Measurements from ENCODE around the gene HACL1.

Gene HACL1

GRCh38 chr3:15572138-15572537, 29.2 kb downstream of the HACL1 start:
- no peaks in the 10 kb centered on the region for H3K27me3 ChIP-seq (ENCODE audit: control insufficient read depth, insufficient read depth, low read length)
- H3K4me2 ChIP-seq (ENCODE audit: low read length): no peak overlapping the region
- H3K36me3 ChIP-seq (ENCODE audit: insufficient read depth, low read length): peaks cover 30% of the 10 kb centered on the region
- no peak overlapping the region for H3K9ac ChIP-seq (ENCODE audit: low read depth, low read length)
- no peaks in the 10 kb centered on the region for H3K9me3 ChIP-seq (replicated peaks; ENCODE audit: low read length)
- no peak overlapping the region for H3K4me3 ChIP-seq (ENCODE audit: low read length)
- no peaks in the 10 kb centered on the region for H3K4me1 ChIP-seq (ENCODE audit: control insufficient read depth, insufficient read depth, low read length)

DNA sequence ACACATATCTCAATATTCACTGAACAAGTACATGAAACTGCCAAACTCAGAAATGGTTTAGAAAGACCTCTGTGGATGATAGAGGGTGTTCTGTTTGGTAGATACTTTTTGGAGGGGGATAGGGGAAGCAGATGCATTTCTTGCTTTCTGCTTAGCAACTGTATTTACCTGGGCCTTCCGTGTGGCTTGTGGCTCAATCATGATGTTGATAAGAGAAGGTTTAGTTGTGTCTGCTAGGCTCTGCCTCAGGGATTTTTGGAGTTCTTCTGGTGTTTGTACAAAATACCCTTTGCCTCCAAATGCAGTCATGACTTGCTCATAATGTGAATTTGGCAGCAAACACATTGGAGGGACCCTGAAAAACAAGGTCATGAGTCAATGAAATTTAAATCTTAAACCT, 38.2 kb downstream of the HACL1 start:
- H3K4me2 ChIP-seq (ENCODE audit: low read length): no peak overlapping the region
- no peaks in the 10 kb centered on the region for H3K27me3 ChIP-seq (ENCODE audit: control insufficient read depth, insufficient read depth, low read length)
- no peaks in the 10 kb centered on the region for H3K4me1 ChIP-seq (ENCODE audit: control insufficient read depth, insufficient read depth, low read length)
- no peaks in the 10 kb centered on the region for H3K9me3 ChIP-seq (replicated peaks; ENCODE audit: low read length)
- no peak overlapping the region for H3K9ac ChIP-seq (ENCODE audit: low read depth, low read length)
- no peak overlapping the region for H3K4me3 ChIP-seq (ENCODE audit: low read length)
- peaks cover 36% of the 10 kb centered on the region for H3K36me3 ChIP-seq (ENCODE audit: insufficient read depth, low read length)

- H3K4me2 ChIP-seq (ENCODE audit: low read length): no peak overlapping the region
- H3K9me3 ChIP-seq (replicated peaks; ENCODE audit: low read length): no peaks in the 10 kb centered on the region
- peaks cover 29% of the 10 kb centered on the region for H3K36me3 ChIP-seq (ENCODE audit: insufficient read depth, low read length)
- no peak overlapping the region for H3K9ac ChIP-seq (ENCODE audit: low read depth, low read length)
- peaks cover 3% of the 10 kb centered on the region for H3K4me1 ChIP-seq (ENCODE audit: control insufficient read depth, insufficient read depth, low read length)
- H3K4me3 ChIP-seq (ENCODE audit: low read length): no peak overlapping the region
- H3K27me3 ChIP-seq (ENCODE audit: control insufficient read depth, insufficient read depth, low read length): no peaks in the 10 kb centered on the region
These were observed 38.8 kb downstream of the HACL1 start for GRCh38 chr3:15562560-15562959.

DNA sequence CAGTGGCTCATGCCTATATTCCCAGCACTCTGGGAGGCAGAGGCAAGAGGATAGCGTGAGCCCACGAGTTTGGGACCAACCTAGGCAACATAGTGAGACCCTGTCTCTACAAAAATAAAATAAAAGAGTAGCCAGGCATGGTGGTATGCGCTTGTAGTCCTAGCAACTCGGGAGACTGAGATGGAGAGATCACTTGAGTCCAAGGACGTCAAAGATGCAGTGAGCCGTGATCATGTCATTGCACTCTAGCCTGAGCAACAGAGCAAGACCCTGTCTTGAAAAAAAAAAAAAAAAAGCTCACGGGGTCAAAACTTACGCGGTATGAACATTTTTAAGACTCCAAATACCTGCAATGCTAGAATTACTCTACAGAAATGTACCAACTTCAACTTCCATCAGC, 42.8 kb downstream of the HACL1 start:
- H3K9ac ChIP-seq (ENCODE audit: low read depth, low read length): no peak overlapping the region
- H3K9me3 ChIP-seq (replicated peaks; ENCODE audit: low read length): no peaks in the 10 kb centered on the region
- peaks cover 3% of the 10 kb centered on the region for H3K4me1 ChIP-seq (ENCODE audit: control insufficient read depth, insufficient read depth, low read length)
- no peaks in the 10 kb centered on the region for H3K27me3 ChIP-seq (ENCODE audit: control insufficient read depth, insufficient read depth, low read length)
- H3K4me3 ChIP-seq (ENCODE audit: low read length): no peak overlapping the region
- peaks cover 20% of the 10 kb centered on the region for H3K36me3 ChIP-seq (ENCODE audit: insufficient read depth, low read length)
- H3K4me2 ChIP-seq (ENCODE audit: low read length): no peak overlapping the region

DNA sequence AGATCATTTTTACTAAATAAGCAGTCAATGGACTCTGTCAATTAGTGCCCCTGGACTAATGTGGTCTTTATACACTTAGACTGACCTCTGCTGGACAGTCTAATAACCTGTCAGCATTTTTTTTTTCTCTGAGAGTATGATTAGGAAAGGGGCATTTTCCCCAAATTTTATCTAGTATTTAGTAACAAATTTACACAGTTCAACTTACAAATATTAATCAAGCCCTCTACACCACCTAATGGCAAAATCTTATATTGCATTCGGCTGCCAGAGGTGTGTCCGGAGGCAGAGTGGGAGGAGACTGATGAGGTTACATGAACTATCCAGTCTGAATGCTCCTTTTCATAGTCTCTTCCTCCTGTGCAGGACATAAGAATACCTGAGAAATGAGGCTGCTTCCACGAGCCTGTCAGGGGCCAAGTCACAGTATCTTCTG, 43.8 kb downstream of the HACL1 start:
- Histone ChIP-seq H3K27me3 (ENCODE audit: control insufficient read depth, insufficient read depth, low read length) (no peaks in the 10 kb centered on the region), H3K4me3 (ENCODE audit: low read length) (no peak overlapping the region), H3K9ac (ENCODE audit: low read depth, low read length) (no peak overlapping the region), H3K4me2 (ENCODE audit: low read length) (no peak overlapping the region), H3K36me3 (ENCODE audit: insufficient read depth, low read length) (peaks cover 13% of the 10 kb centered on the region), H3K4me1 (ENCODE audit: control insufficient read depth, insufficient read depth, low read length) (peaks cover 3% of the 10 kb centered on the region), H3K9me3 (replicated peaks; ENCODE audit: low read length) (no peaks in the 10 kb centered on the region)

GRCh38 chr3:15556512-15556911, 44.9 kb downstream of the HACL1 start:
- H3K9ac ChIP-seq (ENCODE audit: low read depth, low read length): no peak overlapping the region
- H3K27me3 ChIP-seq (ENCODE audit: control insufficient read depth, insufficient read depth, low read length): no peaks in the 10 kb centered on the region
- no peaks in the 10 kb centered on the region for H3K9me3 ChIP-seq (replicated peaks; ENCODE audit: low read length)
- no peak overlapping the region for H3K4me2 ChIP-seq (ENCODE audit: low read length)
- H3K4me3 ChIP-seq (ENCODE audit: low read length): no peak overlapping the region
- peaks cover 3% of the 10 kb centered on the region for H3K4me1 ChIP-seq (ENCODE audit: control insufficient read depth, insufficient read depth, low read length)
- peaks cover 11% of the 10 kb centered on the region for H3K36me3 ChIP-seq (ENCODE audit: insufficient read depth, low read length)

DNA sequence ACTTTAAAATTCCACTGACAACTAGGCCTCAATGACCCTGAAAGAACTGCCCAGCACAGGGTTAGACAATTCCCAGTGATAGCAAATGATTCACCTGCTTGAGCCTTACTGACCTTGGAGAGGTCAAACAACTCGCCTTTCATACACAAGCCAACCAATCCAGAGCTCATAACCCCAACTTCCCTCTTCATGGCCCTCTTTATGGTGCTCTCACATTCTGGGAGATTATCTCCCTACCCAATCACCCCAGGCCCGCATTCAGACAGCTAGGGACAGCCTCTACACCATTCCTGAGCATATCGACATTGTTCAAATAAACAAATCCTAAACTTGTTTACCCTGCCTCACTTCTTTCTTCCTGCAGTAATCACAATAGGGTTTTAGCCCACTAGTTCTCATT, 47.6 kb downstream of the HACL1 start:
- Histone ChIP-seq H3K4me1 (ENCODE audit: control insufficient read depth, insufficient read depth, low read length) (peaks cover 3% of the 10 kb centered on the region), H3K4me3 (ENCODE audit: low read length) (no peak overlapping the region), H3K9ac (ENCODE audit: low read depth, low read length) (no peak overlapping the region), H3K9me3 (replicated peaks; ENCODE audit: low read length) (no peaks in the 10 kb centered on the region), H3K4me2 (ENCODE audit: low read length) (no peak overlapping the region), H3K27me3 (ENCODE audit: control insufficient read depth, insufficient read depth, low read length) (no peaks in the 10 kb centered on the region), H3K36me3 (ENCODE audit: insufficient read depth, low read length) (peaks cover 4% of the 10 kb centered on the region)

- H3K27me3 ChIP-seq (ENCODE audit: control insufficient read depth, insufficient read depth, low read length): no peaks in the 10 kb centered on the region
- H3K36me3 ChIP-seq (ENCODE audit: insufficient read depth, low read length): peaks cover 4% of the 10 kb centered on the region
- no peak overlapping the region for H3K4me2 ChIP-seq (ENCODE audit: low read length)
- no peaks in the 10 kb centered on the region for H3K9me3 ChIP-seq (replicated peaks; ENCODE audit: low read length)
- no peak overlapping the region for H3K4me3 ChIP-seq (ENCODE audit: low read length)
- no peaks in the 10 kb centered on the region for H3K4me1 ChIP-seq (ENCODE audit: control insufficient read depth, insufficient read depth, low read length)
- no peak overlapping the region for H3K9ac ChIP-seq (ENCODE audit: low read depth, low read length)
These were observed 49.5 kb downstream of the HACL1 start for GRCh38 chr3:15551902-15552301.

DNA sequence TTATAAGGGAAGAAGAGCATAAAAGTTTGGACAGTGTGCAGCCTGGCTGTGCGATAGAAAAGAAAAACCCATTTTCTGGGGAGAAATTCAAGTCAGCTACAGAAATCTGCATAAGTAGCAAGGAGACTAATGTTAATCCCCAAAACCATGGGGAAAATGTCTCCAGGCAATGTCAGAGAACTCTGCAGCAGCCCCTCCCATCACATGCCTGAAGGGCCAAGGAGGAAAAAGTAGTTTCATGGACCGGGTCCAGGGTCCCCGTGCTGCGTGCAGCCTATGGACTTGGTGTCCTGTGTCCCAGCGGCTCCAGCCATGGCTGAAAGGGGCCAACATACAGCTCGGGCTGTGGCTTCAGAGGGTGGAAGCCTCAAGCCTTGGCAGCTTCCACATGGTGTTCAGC, 51.5 kb downstream of the HACL1 start:
- Histone ChIP-seq H3K27me3 (ENCODE audit: control insufficient read depth, insufficient read depth, low read length) (no peaks in the 10 kb centered on the region), H3K4me1 (ENCODE audit: control insufficient read depth, insufficient read depth, low read length) (no peaks in the 10 kb centered on the region), H3K4me2 (ENCODE audit: low read length) (no peak overlapping the region), H3K9ac (ENCODE audit: low read depth, low read length) (no peak overlapping the region), H3K36me3 (ENCODE audit: insufficient read depth, low read length) (peaks cover 4% of the 10 kb centered on the region), H3K4me3 (ENCODE audit: low read length) (no peak overlapping the region), H3K9me3 (replicated peaks; ENCODE audit: low read length) (no peaks in the 10 kb centered on the region)

- Histone ChIP-seq H3K27me3 (ENCODE audit: control insufficient read depth, insufficient read depth, low read length) (no peaks in the 10 kb centered on the region), H3K4me1 (ENCODE audit: control insufficient read depth, insufficient read depth, low read length) (no peaks in the 10 kb centered on the region), H3K9ac (ENCODE audit: low read depth, low read length) (no peak overlapping the region), H3K36me3 (ENCODE audit: insufficient read depth, low read length) (no peaks in the 10 kb centered on the region), H3K4me2 (ENCODE audit: low read length) (no peak overlapping the region), H3K9me3 (replicated peaks; ENCODE audit: low read length) (no peaks in the 10 kb centered on the region), H3K4me3 (ENCODE audit: low read length) (no peak overlapping the region)
These were observed 58.8 kb downstream of the HACL1 start for GRCh38 chr3:15542614-15543013.

- Histone ChIP-seq H3K27me3 (ENCODE audit: control insufficient read depth, insufficient read depth, low read length) (no peaks in the 10 kb centered on the region), H3K4me1 (ENCODE audit: control insufficient read depth, insufficient read depth, low read length) (no peaks in the 10 kb centered on the region), H3K4me3 (ENCODE audit: low read length) (no peak overlapping the region), H3K4me2 (ENCODE audit: low read length) (no peak overlapping the region), H3K9me3 (replicated peaks; ENCODE audit: low read length) (no peaks in the 10 kb centered on the region), H3K36me3 (ENCODE audit: insufficient read depth, low read length) (no peaks in the 10 kb centered on the region), H3K9ac (ENCODE audit: low read depth, low read length) (no peak overlapping the region)
These were observed 60.0 kb downstream of the HACL1 start for GRCh38 chr3:15541371-15541770.

- Histone ChIP-seq H3K4me1 (ENCODE audit: control insufficient read depth, insufficient read depth, low read length) (no peaks in the 10 kb centered on the region), H3K9me3 (replicated peaks; ENCODE audit: low read length) (no peaks in the 10 kb centered on the region), H3K36me3 (ENCODE audit: insufficient read depth, low read length) (no peaks in the 10 kb centered on the region), H3K9ac (ENCODE audit: low read depth, low read length) (no peak overlapping the region), H3K27me3 (ENCODE audit: control insufficient read depth, insufficient read depth, low read length) (no peaks in the 10 kb centered on the region), H3K4me2 (ENCODE audit: low read length) (no peak overlapping the region), H3K4me3 (ENCODE audit: low read length) (no peak overlapping the region)
These were observed 62.3 kb downstream of the HACL1 start for GRCh38 chr3:15539066-15539465.

Data from skeletal muscle satellite cell (primary cell).